Sciatic nerve (tissue), 2 donors: ENCODE measurements around the gene JAK1. TPM values are rescaled to one million over a fixed set of nuclear protein-coding genes. Genes with fewer than 3 reads are reported as not detected.

ENCODE experiments used
- ATAC-seq: fragments of 200-7000 bp; cut with Tn5 transposase; one replicate; pipeline ENCODE4 v1.9.1; 2020; ENCODE audit warnings: mild to moderate bottlenecking, moderate library complexity
- DNase-seq: peaks from one replicate; pipeline ENCODE4 v3.0.0-alpha.2; 2020; ENCODE audit warnings: low spot score
- intact Hi-C: fragments of 100-400 bp; cut with DNase I; formaldehyde crosslinking; loops from one replicate; pipeline ENCODE4 v1.14.2; 2022
- total RNA-seq: library from RNA; stranded (reverse); fragmentation: NEBNext Ultra II Directional; extraction: Animal tissue kit (Norgen Biotek cat#: 25700); gene quantifications from one replicate; pipeline ENCODE4 v1.2.1, GENCODE V29; 2021
- donor health status: DM: no; HTN: no; CAD: no.
- donor health status: DM: no; HTN: no; CAD: no.

JAK1 gene
- total RNA-seq, 1 donor from 2014 or later: 90.3 TPM

DNA sequence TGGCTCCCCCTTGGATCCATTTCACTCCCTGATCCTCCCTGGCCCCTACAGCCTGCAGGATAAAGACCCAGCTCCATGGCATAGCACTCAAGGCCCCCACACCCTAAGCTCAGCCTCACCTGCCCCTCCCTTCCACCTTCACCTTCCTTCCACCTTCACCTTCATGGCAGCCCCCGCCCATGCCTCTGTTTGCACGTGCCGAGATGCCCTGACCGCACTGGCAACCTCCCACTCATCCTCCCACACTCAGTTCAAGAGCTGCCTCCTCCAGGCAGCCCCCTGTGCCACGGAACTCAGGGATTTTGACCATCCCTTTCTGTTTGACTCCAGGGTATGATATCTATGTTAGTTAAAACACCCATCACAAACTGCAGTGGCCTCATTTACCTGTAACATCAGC, 111.7 kb downstream of the JAK1 start:
- DNase-seq: no peak
- ATAC-seq: no peak
- intact Hi-C loops: no loop called here

DNA sequence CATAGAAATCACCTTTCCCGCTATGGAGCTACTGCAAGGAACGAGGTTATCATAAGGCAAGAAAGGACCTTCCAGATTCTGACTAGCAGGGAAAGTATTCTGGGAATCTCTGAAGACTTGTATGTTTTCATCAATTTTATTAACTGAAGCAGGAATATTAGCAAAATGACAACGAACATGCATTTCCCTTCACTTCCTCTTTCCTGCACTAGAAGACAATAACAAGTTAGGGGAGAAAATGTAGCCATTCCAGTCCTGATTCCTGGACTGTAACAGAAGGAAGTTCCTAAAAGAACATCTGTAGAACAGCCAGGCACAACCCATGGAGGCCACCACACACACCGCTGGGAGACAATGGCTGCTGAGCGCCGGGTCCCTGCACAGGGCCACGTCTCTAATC, 114.7 kb downstream of the JAK1 start:
- ATAC-seq: no peak
- no peak for DNase-seq
- intact Hi-C loops: no loop called here

DNA sequence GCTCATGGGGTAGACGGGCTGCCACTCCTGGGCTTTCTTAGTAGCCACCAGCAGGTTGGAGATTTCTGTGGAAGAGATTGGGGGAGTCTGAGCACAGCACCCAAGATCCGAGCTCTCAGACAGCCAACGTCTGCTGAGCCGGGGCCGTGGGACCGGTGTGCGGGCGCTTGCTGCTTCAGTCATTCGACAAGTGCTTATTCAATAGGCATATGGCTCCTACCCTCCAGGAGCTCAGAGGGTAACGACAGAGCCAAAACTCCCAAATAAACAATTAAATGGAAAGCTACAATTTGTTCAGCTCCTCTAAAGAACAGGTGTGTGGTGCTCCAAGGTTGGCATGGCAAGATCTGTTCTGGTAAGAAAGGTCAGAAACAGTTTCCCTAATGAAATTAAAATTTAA, 115.5 kb downstream of the JAK1 start:
- intact Hi-C loops: no loop called here
- DNase-seq (no peak), ATAC-seq (no peak)

DNA sequence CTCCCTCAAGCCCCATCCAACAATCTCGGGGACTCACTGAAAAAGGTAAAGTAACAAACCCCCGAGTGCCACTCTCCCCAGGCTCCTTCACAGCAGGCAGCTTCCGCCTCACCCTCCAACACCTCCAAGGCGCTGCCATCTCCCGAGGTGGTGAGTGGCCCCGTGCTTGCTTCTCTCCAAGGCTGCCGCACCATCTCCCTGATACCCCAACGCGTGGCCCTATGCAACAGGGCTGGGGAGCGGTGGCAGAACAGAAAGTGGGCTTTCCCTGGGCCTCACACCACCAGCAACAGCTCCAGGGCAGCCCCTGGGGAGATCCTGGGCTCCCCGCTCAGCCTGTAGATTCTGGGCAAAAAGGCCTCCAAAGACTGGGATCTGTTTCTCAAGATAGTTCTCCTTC, 116.4 kb downstream of the JAK1 start:
- ATAC-seq (no peak), DNase-seq (no peak)
- intact Hi-C loops: no loop called here

DNA sequence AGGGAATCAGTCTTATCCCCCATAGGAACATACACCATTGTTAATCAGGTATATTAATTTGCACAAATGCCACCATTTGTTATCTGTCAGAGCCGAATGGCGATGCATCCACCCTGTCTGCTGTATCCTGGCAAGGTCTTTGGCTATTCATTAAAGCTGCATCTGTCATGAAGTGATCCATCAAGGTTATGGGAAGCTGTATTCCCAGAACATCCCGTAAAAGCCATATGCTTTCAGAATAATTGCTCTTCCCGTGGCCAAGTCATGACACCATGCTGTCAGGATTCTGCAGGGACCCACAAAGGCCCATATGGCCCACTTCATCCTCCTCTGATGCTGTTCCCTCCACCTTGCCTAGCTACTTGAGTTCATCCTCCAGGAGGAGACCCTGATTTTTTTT, 117.5 kb downstream of the JAK1 start:
- DNase-seq (no peak), ATAC-seq (no peak)
- intact Hi-C loops: no loop called here

DNA sequence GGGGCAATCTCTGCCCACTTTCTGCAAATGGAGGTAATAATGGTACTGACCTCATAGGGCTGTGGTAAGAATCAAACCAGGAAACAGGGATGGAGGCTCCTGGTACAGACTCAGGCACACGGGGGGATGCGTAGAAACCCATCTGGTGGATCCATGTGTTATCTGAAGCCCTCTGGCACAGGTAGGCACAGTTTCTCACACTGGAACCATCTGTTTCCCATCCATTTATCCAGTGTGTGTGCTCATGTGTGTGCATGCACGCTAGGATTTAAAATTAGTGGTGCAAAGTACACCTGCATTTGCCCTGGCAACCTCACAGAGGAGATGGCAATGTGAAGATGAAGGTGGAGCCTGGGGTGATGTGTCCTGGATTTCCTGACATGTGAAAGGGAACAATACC, 118.2 kb downstream of the JAK1 start:
- intact Hi-C loops: no loop called here
- no peak for DNase-seq
- no peak for ATAC-seq

DNA sequence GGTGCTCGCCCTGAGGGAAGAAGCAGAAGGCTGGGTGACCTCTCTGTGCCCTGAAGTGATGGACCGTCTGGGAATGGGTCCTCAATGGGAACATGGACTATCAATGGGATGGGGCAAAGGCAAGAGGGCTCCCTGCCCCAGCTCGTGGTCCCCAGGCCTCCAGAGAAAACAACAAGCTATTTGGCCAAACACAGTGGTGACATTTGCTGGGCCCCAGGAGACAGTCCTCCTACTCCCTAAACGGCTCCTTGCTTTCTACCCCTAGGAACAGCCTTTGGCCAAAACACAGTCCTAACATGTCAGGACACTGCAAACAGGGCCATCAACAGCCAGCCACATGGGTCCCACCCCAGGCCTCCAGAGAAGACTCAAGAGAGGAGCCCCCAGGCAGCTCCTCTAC, 118.7 kb downstream of the JAK1 start:
- ATAC-seq (no peak), DNase-seq (no peak)
- intact Hi-C loops: no loop called here

DNA sequence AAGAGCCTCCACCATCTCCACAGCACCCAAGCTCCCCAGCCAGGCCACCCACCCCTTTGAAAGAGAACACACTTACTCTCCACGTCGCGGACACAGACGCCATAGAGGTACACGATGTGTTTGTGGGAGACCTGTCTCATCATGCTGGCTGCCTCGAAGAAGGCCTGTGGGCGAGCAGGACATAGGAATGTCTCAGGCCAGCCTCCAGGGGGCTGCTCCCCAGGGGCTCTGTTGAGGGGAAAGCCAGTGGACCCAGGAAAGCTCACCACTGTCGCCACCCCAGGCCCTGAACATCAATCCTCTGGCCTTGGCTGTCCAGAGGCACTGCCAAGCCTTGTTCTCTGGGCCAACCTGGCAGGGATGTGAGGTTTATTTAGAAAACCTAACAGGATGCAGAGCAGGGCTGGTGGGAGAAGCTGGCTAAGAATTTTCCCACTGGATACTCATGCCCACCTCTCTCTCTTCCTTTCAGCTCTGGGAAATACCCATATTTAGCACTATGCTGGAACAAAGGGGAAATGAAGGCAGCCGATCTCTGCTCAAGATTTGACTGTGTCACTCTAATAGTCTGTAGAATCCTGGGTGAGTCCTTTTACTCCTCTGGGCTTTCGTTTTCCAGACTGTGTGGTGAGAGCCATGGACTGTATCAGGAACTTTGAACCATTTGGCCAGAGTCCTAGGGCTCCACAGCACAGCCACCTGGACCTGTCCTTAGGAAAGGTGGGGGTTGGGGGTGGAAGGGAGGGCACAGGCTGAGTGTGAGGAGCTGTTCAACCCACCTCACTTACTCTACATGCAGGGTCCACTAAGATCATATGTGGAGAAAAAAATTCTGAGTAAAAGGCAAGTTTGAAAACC, 119.5 kb downstream of the JAK1 start:
- ATAC-seq (no peak), DNase-seq (no peak)
- intact Hi-C loops: no loop called here

DNA sequence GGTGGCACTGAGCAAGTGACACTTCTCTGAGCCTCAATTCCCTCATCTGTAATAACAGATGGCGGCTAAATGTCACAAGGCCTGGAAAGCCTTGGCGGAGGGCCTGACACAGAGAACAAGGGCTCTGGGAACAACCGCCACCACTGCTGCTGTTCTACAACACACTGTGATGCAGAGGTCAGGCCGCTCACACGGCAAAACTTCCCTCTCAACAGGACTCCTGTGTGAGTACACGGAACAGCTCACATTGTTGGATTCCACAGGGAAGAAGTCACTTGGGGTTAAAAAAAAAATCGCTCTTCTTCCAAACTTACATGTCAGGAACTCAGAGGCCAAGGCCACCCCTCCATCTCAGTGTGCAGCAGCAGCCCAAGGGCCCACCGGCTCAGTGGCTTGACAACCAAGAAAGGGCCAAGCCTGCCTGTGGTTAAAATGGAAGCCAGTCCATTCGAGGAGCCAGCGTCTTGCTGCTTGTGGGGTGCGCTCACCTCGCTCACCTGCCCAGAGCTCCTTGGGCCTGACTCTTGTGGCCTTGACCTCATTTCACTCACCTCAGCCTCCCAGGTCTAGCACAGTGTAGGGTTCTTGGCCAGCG, 120.4 kb downstream of the JAK1 start:
- intact Hi-C loops: no loop called here
- no peak for DNase-seq
- ATAC-seq: no peak

DNA sequence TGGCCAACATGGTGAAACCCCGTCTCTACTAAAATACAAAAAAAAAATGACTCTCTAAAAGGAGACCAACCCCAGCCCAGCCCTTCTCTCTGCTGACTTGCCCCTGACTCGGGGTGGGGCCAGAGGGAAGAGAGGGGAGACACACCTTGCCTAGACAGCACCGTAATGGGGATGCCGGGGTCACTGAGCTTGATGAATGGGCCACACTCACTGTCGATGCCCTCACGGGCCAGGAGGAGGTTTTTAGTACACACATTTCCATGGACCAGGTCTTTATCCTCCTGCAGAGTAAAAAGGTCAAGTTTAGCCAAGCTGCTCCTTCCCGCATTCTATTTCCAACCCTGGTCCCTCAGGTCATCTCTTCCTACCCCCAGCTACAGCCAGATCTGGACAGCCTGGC, 121.7 kb downstream of the JAK1 start:
- intact Hi-C loops: no loop called here
- DNase-seq (no peak), ATAC-seq (no peak)

DNA sequence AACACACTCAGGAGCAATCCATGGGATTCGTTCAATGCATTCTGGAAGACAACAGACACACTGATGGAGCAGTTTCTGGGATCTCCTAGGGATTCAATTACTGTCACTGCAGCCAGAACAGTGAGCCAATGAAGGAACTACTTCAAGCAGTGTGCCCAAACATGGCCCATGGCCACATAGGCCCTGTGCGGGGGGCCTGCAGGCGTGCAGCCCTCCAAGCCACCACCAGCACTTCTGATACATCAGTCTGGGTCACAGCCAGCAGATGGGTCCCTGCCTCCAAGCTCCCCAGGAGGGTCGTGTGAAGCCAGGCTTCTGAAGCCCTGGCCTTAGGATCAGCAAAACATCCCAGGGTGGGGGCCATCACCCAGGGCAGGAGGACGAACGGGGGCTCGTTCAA, 122.2 kb downstream of the JAK1 start:
- intact Hi-C loops: no loop called here
- DNase-seq: no peak
- no peak for ATAC-seq

DNA sequence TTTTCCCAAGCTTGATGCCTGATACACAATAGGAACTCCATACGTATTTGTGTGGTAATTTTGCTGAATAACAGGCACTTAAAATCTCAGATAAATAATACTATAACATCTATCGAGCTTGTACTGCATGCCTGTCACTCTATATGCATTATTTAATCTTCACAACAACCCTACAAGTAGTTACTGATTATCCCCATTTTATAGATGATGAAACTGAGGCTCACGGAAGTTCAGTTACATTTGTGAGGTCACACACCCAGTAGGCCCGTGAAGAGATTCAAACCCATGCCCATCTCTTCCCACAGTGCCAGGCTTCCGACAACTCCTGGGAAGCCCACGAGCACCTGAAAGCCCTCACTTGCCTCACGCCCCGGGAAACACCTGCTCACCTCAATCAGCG, 122.7 kb downstream of the JAK1 start:
- no peak for ATAC-seq
- no peak for DNase-seq
- intact Hi-C loops: no loop called here

DNA sequence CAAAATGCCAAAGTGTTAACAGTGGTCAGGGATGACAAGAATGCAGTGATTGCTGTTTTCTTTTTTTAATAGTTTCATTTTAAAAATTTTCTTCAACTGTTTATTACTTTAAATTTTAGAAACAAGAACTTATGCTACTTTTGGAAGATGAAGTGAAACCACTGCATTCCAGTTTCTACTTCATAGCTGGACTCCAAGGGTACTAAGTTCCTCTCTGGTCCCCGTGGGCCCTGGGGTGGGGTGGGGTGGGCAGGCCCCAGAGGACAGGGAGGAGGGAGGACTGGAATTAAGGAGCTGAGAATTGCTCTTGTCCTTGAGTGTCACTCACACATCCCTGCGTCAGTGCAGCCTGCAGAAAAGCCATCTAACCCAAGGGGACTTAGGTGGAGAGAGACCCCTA, 124.1 kb downstream of the JAK1 start:
- DNase-seq (no peak), ATAC-seq (no peak)
- intact Hi-C loops: no loop called here

DNA sequence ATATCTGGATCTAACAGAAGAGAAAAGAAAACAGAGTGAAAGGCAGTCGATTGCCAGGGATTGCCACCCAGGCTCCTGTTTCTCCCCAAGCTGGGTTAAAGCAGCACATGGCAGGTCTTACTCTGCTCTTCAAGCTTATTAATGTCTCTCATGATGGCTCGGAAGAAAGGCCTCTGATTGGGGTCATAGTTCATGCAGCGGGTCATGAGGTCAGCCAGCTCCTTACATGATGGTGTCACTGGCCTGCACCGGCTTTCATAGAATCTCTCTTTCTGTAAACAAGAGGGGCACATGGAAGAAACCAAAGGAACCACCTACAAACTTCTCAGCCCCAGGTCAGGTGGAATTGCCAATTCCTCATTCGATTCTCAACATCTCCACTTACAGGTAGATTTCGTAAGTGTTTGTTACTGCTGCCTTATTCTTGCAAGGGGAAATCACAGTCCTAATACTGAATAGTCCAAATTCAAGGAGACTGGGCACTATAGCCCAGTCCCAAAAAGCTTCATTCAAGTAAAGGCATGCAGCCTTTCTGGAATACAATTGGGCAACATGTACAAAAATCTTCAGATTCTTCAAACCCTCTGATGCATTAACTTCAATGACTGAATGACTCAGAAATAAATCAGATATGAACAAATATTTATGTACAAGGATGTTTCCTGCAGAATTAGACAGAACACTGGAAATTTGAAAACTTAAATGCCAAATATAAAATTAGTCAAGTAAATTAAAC, 124.9 kb downstream of the JAK1 start:
- no peak for DNase-seq

DNA sequence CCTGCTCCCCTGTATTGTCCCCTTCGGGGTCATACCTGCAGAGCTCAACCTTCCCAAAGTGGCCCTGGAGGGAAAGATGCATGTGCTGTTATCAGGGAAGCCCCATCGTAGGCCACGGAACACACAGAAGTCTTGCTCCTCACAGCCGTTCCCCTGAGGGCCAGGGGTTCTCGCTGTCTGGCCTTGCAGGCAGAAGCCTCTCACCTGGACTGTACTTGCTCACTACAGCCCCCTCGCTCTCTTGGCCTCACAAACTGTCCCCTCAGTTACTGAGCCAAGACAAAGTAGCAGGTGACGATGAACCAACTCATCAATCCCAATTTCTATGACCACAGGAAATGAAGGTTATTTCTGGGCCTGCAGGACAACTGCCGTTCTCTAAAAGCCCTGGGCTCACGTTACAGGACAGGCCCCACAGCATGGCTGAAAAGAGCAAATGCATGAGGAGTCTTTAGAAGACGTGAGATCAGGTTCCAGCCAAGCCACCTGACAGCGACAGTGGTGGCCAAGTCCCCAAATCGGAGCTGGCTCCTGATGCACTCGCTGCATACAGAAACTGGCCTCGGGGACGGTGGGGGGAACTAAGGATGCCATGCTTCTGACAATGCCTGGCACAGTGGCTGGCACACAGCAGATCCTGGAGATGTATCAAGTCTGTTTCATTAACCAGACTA, 126.5 kb downstream of the JAK1 start:
- ATAC-seq (no peak), DNase-seq (no peak)
- intact Hi-C loops: no loop called here

More for the DNA sequence above, 124.9 kb downstream of the JAK1 start:
- no peak for ATAC-seq
- intact Hi-C loops: no loop called here

DNA sequence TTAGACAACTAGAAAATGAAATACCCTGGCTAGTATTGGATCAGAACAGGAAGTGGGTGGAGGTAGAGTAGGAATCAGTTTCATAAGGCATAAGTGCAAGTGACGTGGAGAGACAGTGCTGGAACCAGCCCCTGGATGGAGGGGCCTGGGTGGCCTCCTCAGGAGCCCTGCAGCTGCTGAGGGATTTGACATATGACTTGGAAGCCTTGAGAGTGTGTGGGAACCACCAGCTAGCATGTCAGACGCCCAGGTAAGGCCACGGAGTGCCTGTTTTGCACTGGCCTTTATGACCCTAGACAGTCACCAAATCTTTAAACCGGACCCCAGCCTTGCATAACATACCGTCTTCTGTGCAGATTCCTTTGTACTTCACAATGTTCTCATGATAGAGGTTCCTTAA, 127.1 kb downstream of the JAK1 start:
- ATAC-seq: no peak
- intact Hi-C loops: no loop called here

DNA sequence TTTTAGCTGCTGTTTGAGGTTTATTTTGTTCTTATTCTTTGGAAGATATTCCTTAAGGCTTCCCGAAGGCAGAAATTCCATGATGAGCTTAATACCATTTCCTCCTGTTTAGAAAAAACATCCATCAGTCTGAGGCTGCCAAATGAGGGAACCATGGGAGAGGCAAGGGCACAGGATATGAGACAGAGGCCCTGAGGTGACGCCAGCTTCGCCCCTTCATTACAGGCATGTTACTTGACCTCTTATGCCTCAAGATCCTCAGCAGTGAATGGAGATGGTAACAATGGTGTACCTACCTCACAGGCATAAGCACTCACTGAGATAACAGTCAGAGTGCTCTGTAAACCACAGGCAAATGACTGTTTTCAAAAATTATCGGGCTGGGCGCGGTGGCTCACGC, 127.9 kb downstream of the JAK1 start:
- DNase-seq (no peak), ATAC-seq (no peak)
- intact Hi-C loops: no loop called here

More for the DNA sequence above, 127.1 kb downstream of the JAK1 start:
- DNase-seq: no peak

DNA sequence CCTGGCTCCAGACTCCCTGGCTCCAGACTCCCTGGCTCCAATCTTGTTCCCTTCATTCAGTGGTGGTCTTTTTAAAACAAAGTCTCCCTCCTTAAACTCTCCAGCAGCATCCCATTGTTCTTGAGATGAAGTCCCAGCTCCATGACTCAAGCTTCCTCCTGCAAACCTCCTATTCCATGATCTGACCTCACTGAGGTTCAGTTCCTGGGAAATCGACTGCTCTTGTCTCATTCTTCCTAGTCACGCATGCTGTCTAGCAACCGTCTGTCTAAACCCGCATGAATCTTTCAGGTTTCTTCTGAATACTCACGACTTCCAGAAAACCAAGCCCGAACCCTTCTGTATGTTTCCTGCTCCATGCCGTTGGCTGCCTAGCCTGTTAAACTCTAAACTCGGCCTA, 129.5 kb downstream of the JAK1 start:
- intact Hi-C loops: no loop called here
- no peak for ATAC-seq
- DNase-seq: no peak

DNA sequence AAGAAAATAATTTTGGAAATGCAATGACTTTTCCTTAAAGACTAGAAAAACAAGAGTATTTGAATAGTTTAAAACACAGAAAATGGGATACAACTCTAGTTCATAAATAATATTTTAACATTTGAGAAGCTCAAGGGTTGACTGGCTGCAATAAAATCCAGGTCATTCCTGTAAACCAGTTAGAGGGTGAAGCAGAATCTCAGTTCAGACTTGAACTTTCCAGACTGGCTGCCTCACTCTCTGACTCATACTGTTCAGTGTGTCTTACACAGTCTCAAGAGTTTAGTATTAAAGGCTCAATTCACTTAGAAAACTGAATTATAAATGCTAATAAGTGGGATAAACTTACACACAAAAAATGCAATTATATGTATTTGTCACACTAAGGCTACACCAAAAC, 131.6 kb downstream of the JAK1 start:
- no peak for DNase-seq
- ATAC-seq: no peak
- intact Hi-C loops: no loop called here
